Keratinocyte (primary cell): Measurements from ENCODE around the gene DDX54. TPM values are rescaled to one million over a fixed set of nuclear protein-coding genes. Genes with fewer than 3 reads are reported as not detected.

ENCODE experiments used
- DNase-seq: peaks from one replicate; pipeline ENCODE4 v3.0.0-alpha.2; 2011; ENCODE audit warnings: low read depth, missing footprints, low spot score
- FAIRE-seq: peaks from 2 replicates; lab custom pipeline; 2011; peaks lifted over from hg19 to GRCh38; lab: Jason Lieb, UNC
- H2AFZ ChIP-seq: 2 replicates; pipeline ENCODE4 v1.6.0; 2012; ENCODE audit warnings: low read length, control low read depth, inconsistent platforms; ENCODE audit not compliant: control insufficient read depth
- H3K27ac ChIP-seq: 2 replicates; pipeline ENCODE4 v1.5.1; 2011; ENCODE audit warnings: low read length; ENCODE audit not compliant: control insufficient read depth, insufficient read depth
- H3K27me3 ChIP-seq: 3 replicates; pipeline ENCODE4 v1.6.0; 2011; ENCODE audit warnings: low read length; ENCODE audit not compliant: control insufficient read depth, insufficient read depth; ENCODE audit errors: extremely low read depth
- H3K36me3 ChIP-seq, 2 experiments: 2 replicates in 1 of 2; 3 replicates in 1 of 2; pipeline ENCODE4 v1.5.1; 2011; ENCODE audit warnings: low read length in 2 of 2, mild to moderate bottlenecking in 1 of 2; ENCODE audit not compliant: control insufficient read depth in 2 of 2, insufficient read depth in 2 of 2; ENCODE audit errors: extremely low read depth in 1 of 2
- H3K4me1 ChIP-seq: 3 replicates; pipeline ENCODE4 v1.5.1; 2011; ENCODE audit warnings: low read length; ENCODE audit not compliant: control insufficient read depth, insufficient read depth; ENCODE audit errors: extremely low read depth
- H3K4me2 ChIP-seq: 3 replicates; pipeline ENCODE4 v1.6.0; 2011; ENCODE audit warnings: low read depth, low read length; ENCODE audit not compliant: control insufficient read depth, insufficient read depth; ENCODE audit errors: extremely low read depth
- H3K4me3 ChIP-seq, 3 experiments: fragments of 200-600 bp in 1 of 3; sonication (generic) in 1 of 3; 2 replicates in 2 of 3; 3 replicates in 1 of 3; pipeline ENCODE4 v1.5.1; 2011 to 2016; ENCODE audit warnings: low read length in 3 of 3, mild to moderate bottlenecking in 3 of 3, control low read depth in 2 of 3, inconsistent platforms in 1 of 3, low read depth in 1 of 3, mixed read lengths in 1 of 3, mixed run types in 1 of 3, moderate library complexity in 1 of 3; ENCODE audit not compliant: control insufficient read depth in 2 of 3, insufficient read depth in 2 of 3; ENCODE audit errors: extremely low read depth in 1 of 3
- H3K79me2 ChIP-seq: 2 replicates; pipeline ENCODE4 v1.6.0; 2012; ENCODE audit warnings: low read length; ENCODE audit not compliant: control insufficient read depth, insufficient read depth
- H3K9ac ChIP-seq: 3 replicates; pipeline ENCODE4 v1.6.0; 2011; ENCODE audit warnings: low read length; ENCODE audit not compliant: control insufficient read depth, insufficient read depth; ENCODE audit errors: extremely low read depth
- H3K9me1 ChIP-seq: 3 replicates; pipeline ENCODE4 v1.6.0; 2011; ENCODE audit warnings: low read length; ENCODE audit not compliant: control insufficient read depth, insufficient read depth; ENCODE audit errors: extremely low read depth
- H3K9me3 ChIP-seq: 2 replicates; pipeline ENCODE4 v1.5.1; 2012; ENCODE audit warnings: low read depth, low read length; ENCODE audit not compliant: control insufficient read depth
- H4K20me1 ChIP-seq: 3 replicates; pipeline ENCODE4 v1.6.0; 2011; ENCODE audit warnings: low read length; ENCODE audit not compliant: control insufficient read depth, insufficient read depth; ENCODE audit errors: extremely low read depth
- EZH2 ChIP-seq: IDR thresholded peaks from one replicate; pipeline ENCODE4 v1.6.1; 2012; ENCODE audit warnings: inconsistent platforms, mild to moderate bottlenecking, low read length, moderate library complexity
- dilution Hi-C: fragments of 300-500 bp; cut with MboI; formaldehyde crosslinking; loops from one replicate; pipeline ENCODE4 v1.7.0; 2020; ENCODE audit warnings: low sequenced_read_pairs; ENCODE audit not compliant: extremely low pct_ligation_motif_present
- polyA plus RNA-seq, 5 experiments: library from polyadenylated mRNA; depleted of rRNA in 3 of 5; stranded (reverse) in 3 of 5; stranded (forward) in 1 of 5; unstranded in 1 of 5; fragments of >200 nt; gene quantifications; 1 replicate in 1 of 5; 2 replicates in 3 of 5; 3 replicates in 1 of 5; pipeline versions ENCODE4 v1.2.1 to v1.2.3, GENCODE V29; 2011 to 2012; ENCODE audit warnings: missing spikeins in 2 of 5, low read depth in 1 of 5, low replicate concordance in 1 of 5
- TF ChIP-seq, protein P1 (sequence below), 3 experiments: IDR thresholded peaks in 1 of 3; conservative IDR thresholded peaks in 1 of 3; optimal IDR thresholded peaks in 1 of 3; 2 replicates in 2 of 3; 3 replicates in 1 of 3; pipeline versions ENCODE3 to v1.5.1; 2011; ENCODE audit warnings: low read length in 3 of 3, mild to moderate bottlenecking in 3 of 3, moderate library complexity in 2 of 3, control low read depth in 1 of 3, inconsistent platforms in 1 of 3; ENCODE audit not compliant: insufficient read depth in 2 of 3; ENCODE audit errors: extremely low read depth in 1 of 3

DDX54 gene
- polyA plus RNA-seq, 1 donor (not counting 4 experiments of a cell fraction or from before 2014, with no cell fraction given), result 44.6 TPM

DNA sequence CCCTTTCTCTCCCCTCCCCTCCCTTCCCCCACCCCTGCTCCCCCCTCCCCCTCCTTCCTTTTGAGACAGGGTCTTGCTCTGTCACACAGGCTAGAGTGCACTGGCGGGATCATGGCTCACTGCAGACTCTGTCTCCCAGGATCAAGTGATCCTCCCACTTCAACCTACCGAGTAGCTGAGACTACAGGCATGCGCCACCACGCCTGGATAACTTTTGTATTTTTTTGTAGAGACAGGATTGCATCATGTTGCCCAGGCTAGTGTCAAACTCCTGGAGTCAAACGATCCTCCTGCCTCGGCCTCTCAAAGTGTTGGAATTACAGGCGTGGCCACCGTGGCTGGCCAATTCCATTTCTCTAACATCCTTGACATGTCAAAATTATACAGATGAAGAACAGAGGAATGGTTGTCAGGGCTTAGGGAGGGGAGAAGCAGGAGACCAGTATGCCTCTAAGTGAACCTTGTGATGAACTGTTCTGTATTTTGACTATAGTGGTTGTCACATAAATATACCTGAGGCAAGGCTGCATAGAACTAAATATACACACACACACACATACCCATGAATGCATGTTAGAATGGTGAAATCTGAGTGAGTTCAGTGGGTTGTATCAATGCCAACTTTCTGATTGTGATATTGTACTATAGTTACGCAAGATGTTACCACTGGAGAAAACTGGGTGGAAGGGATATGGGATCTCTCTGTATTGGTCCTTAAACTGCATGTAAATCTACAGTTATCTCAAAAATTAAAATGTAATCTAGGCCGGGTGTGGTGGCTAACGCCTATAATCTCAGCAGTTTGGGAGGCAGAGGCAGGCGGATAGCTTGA, 39.3 kb downstream of the DDX54 start:
- TF ChIP-seq, protein P1, sequence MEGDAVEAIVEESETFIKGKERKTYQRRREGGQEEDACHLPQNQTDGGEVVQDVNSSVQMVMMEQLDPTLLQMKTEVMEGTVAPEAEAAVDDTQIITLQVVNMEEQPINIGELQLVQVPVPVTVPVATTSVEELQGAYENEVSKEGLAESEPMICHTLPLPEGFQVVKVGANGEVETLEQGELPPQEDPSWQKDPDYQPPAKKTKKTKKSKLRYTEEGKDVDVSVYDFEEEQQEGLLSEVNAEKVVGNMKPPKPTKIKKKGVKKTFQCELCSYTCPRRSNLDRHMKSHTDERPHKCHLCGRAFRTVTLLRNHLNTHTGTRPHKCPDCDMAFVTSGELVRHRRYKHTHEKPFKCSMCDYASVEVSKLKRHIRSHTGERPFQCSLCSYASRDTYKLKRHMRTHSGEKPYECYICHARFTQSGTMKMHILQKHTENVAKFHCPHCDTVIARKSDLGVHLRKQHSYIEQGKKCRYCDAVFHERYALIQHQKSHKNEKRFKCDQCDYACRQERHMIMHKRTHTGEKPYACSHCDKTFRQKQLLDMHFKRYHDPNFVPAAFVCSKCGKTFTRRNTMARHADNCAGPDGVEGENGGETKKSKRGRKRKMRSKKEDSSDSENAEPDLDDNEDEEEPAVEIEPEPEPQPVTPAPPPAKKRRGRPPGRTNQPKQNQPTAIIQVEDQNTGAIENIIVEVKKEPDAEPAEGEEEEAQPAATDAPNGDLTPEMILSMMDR (optimal IDR thresholded peaks at IDR 0.05 in 1 of 3, IDR thresholded peaks at IDR 0.05 in 1 of 3, conservative IDR thresholded peaks at IDR 0.05 in 1 of 3; ENCODE audit: extremely low read depth in 1 of 3, insufficient read depth in 2 of 3, low read length in 3 of 3), result no peak
- no peak for TF ChIP-seq EZH2
- no peak overlapping the region for H3K9ac ChIP-seq
- no peaks in the 10 kb centered on the region for H3K27me3 ChIP-seq
- no peaks in the 10 kb centered on the region for H3K9me3 ChIP-seq
- H3K36me3 ChIP-seq, result no peaks in the 10 kb centered on the region
- FAIRE-seq (no peak), DNase-seq (no peak)
- H3K79me2 ChIP-seq, result no peaks in the 10 kb centered on the region
- no peak overlapping the region for H3K27ac ChIP-seq
- no peaks in the 10 kb centered on the region for H3K9me1 ChIP-seq
- no peak overlapping the region for H3K4me2 ChIP-seq
- dilution Hi-C loops, result no loop called here
- H3K4me1 ChIP-seq, result peaks cover 10% of the 10 kb centered on the region
- H3K4me3 ChIP-seq, result no peak overlapping the region
- H2AFZ ChIP-seq, result no peak overlapping the region
- H4K20me1 ChIP-seq, result no peaks in the 10 kb centered on the region

DNA sequence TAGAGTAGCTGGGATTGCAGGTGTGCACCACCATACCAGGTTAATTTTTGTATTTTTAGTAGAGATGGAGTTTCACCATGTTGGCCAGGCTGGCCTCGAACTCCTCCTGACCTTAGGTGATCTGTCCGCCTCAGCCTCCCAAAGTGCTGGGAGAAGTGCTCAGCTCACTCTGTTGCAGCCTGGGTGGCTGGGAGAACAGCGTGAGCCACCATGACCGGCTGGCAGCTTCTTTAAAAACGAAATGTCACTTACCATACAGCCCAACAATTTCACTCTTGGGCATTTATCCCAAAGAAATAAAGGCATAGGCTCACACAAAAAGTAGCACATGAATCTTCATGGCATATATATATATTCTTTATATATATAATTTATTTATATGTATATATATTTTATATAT, 40.5 kb downstream of the DDX54 start:
- Histone ChIP-seq H3K36me3 (no peaks in the 10 kb centered on the region), H3K27ac (no peak overlapping the region), H3K4me1 (peaks cover 6% of the 10 kb centered on the region), H2AFZ (no peak overlapping the region), H3K79me2 (no peaks in the 10 kb centered on the region), H4K20me1 (no peaks in the 10 kb centered on the region), H3K4me2 (no peak overlapping the region), H3K9me3 (no peaks in the 10 kb centered on the region), H3K9me1 (no peaks in the 10 kb centered on the region), H3K4me3 (no peak overlapping the region), H3K9ac (no peak overlapping the region), H3K27me3 (no peaks in the 10 kb centered on the region)
- FAIRE-seq (no peak), DNase-seq (no peak)
- dilution Hi-C loops, result no loop called here
- TF ChIP-seq EZH2, result no peak
- TF ChIP-seq, protein P1 (optimal IDR thresholded peaks at IDR 0.05 in 1 of 3, IDR thresholded peaks at IDR 0.05 in 1 of 3, conservative IDR thresholded peaks at IDR 0.05 in 1 of 3; ENCODE audit: extremely low read depth in 1 of 3, insufficient read depth in 2 of 3, low read length in 3 of 3), result no peak
